Measurements from ENCODE around the gene MPC2. TPM values are rescaled to one million over a fixed set of nuclear protein-coding genes. Genes with fewer than 3 reads are reported as not detected.

The MPC2 gene
- polyA plus RNA-seq, 1 donor (not counting 4 experiments of a cell fraction or from before 2014, with no cell fraction given) = 61.6 TPM

- Histone ChIP-seq H4K20me1 (ENCODE audit: control insufficient read depth, extremely low read depth, insufficient read depth, low read length) (no peaks in the 10 kb centered on the region), H3K79me2 (ENCODE audit: control insufficient read depth, insufficient read depth, low read length) (peaks cover 9% of the 10 kb centered on the region), H3K4me1 (ENCODE audit: control insufficient read depth, extremely low read depth, insufficient read depth, low read length) (no peaks in the 10 kb centered on the region), H3K9ac (ENCODE audit: control insufficient read depth, extremely low read depth, insufficient read depth, low read length) (no peak overlapping the region), H3K36me3 (ENCODE audit: control insufficient read depth in 2 of 2, extremely low read depth in 1 of 2, insufficient read depth in 2 of 2, low read length in 2 of 2) (peaks cover 6 to 10% of the 10 kb centered on the region in 2 experiments), H3K27me3 (ENCODE audit: control insufficient read depth, extremely low read depth, insufficient read depth, low read length) (no peaks in the 10 kb centered on the region), H3K9me3 (ENCODE audit: control insufficient read depth, low read depth, low read length) (no peaks in the 10 kb centered on the region), H3K4me3 (ENCODE audit: control insufficient read depth in 2 of 3, extremely low read depth in 1 of 3, insufficient read depth in 2 of 3, low read depth in 1 of 3, low read length in 3 of 3) (no peak overlapping the region), H3K9me1 (ENCODE audit: control insufficient read depth, extremely low read depth, insufficient read depth, low read length) (no peaks in the 10 kb centered on the region), H2AFZ (ENCODE audit: control insufficient read depth, low read length) (no peak overlapping the region), H3K4me2 (ENCODE audit: control insufficient read depth, extremely low read depth, insufficient read depth, low read depth, low read length) (no peak overlapping the region), H3K27ac (ENCODE audit: control insufficient read depth, insufficient read depth, low read length) (no peak overlapping the region)
- TF ChIP-seq CTCF (optimal IDR thresholded peaks at IDR 0.05 in 1 of 3, IDR thresholded peaks at IDR 0.05 in 1 of 3, conservative IDR thresholded peaks at IDR 0.05 in 1 of 3; ENCODE audit: extremely low read depth in 1 of 3, insufficient read depth in 2 of 3, low read length in 3 of 3) = no peak
- TF ChIP-seq EZH2 (IDR thresholded peaks at IDR 0.05; ENCODE audit: low read length) = no peak
- dilution Hi-C loops (cut with MboI; ENCODE audit: extremely low pct_ligation_motif_present, low sequenced_read_pairs) = no loop called here
- FAIRE-seq (no peak), DNase-seq (ENCODE audit: low read depth, low spot score) (no peak)
Observed at GRCh38 chr1:167977245-167977644, 40.4 kb upstream of the MPC2 start.

DNA sequence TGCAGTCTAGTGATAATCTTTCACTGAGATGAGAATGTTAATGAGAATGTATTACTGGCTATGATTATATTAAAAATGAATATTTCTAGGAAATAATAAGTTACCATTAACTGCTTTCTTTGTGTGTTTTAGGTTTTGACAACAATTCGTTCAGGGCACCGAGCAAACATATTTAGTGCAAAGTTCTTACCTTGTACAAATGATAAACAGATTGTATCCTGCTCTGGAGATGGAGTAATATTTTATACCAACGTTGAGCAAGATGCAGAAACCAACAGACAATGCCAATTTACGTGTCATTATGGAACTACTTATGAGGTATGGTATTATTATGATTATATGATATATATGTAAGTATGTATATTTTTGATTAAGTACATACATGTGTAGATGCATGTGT lies 37.8 kb upstream of the MPC2 start:
- Histone ChIP-seq H3K9me3 (ENCODE audit: control insufficient read depth, low read depth, low read length) (no peaks in the 10 kb centered on the region), H4K20me1 (ENCODE audit: control insufficient read depth, extremely low read depth, insufficient read depth, low read length) (no peaks in the 10 kb centered on the region), H3K9ac (ENCODE audit: control insufficient read depth, extremely low read depth, insufficient read depth, low read length) (no peak overlapping the region), H3K4me2 (ENCODE audit: control insufficient read depth, extremely low read depth, insufficient read depth, low read depth, low read length) (no peak overlapping the region), H3K4me3 (ENCODE audit: control insufficient read depth in 2 of 3, extremely low read depth in 1 of 3, insufficient read depth in 2 of 3, low read depth in 1 of 3, low read length in 3 of 3) (no peak overlapping the region), H3K4me1 (ENCODE audit: control insufficient read depth, extremely low read depth, insufficient read depth, low read length) (no peaks in the 10 kb centered on the region), H3K27me3 (ENCODE audit: control insufficient read depth, extremely low read depth, insufficient read depth, low read length) (no peaks in the 10 kb centered on the region), H3K36me3 (ENCODE audit: control insufficient read depth in 2 of 2, extremely low read depth in 1 of 2, insufficient read depth in 2 of 2, low read length in 2 of 2) (peaks cover 4 to 10% of the 10 kb centered on the region in 2 experiments), H3K9me1 (ENCODE audit: control insufficient read depth, extremely low read depth, insufficient read depth, low read length) (no peaks in the 10 kb centered on the region), H3K27ac (ENCODE audit: control insufficient read depth, insufficient read depth, low read length) (no peak overlapping the region), H3K79me2 (ENCODE audit: control insufficient read depth, insufficient read depth, low read length) (peaks cover 4% of the 10 kb centered on the region), H2AFZ (ENCODE audit: control insufficient read depth, low read length) (no peak overlapping the region)
- DNase-seq (ENCODE audit: low read depth, low spot score) = no peak
- TF ChIP-seq CTCF (optimal IDR thresholded peaks at IDR 0.05 in 1 of 3, IDR thresholded peaks at IDR 0.05 in 1 of 3, conservative IDR thresholded peaks at IDR 0.05 in 1 of 3; ENCODE audit: extremely low read depth in 1 of 3, insufficient read depth in 2 of 3, low read length in 3 of 3) (no peak), EZH2 (IDR thresholded peaks at IDR 0.05; ENCODE audit: low read length) (no peak)
- no peak for FAIRE-seq
- dilution Hi-C loops (cut with MboI; ENCODE audit: extremely low pct_ligation_motif_present, low sequenced_read_pairs) = no loop called here
